Adrenal gland (tissue), 5 donors: Measurements from ENCODE around the gene TSHZ2.

Source experiments
- POLR2A ChIP-seq, 2 donors: fragments of 450-650 bp; IDR thresholded peaks; one replicate each; pipeline ENCODE4 v1.6.1; 2017; ENCODE audit warnings: antibody characterized with exemption in 2 of 2, mild to moderate bottlenecking in 2 of 2, moderate library complexity in 1 of 2
- TF ChIP-seq, protein P1 (sequence below), 6 experiments: fragments of 450-650 bp in 4 of 6; fragments of 200-600 bp in 2 of 6; sonication (generic) in 1 of 6; IDR thresholded peaks; 1 replicate in 5 of 6; 2 replicates in 1 of 6; pipeline versions ENCODE4 v1.5.1 to v1.8.0; 2016 to 2021; ENCODE audit warnings: antibody characterized with exemption in 6 of 6, mild to moderate bottlenecking in 2 of 6, moderate library complexity in 1 of 6
- donor health status: DM: no; HTN: no; CAD: no.

GRCh38 chr20:53425481-53425880 is 453.3 kb downstream of the TSHZ2 start:
- TF ChIP-seq, protein P1, sequence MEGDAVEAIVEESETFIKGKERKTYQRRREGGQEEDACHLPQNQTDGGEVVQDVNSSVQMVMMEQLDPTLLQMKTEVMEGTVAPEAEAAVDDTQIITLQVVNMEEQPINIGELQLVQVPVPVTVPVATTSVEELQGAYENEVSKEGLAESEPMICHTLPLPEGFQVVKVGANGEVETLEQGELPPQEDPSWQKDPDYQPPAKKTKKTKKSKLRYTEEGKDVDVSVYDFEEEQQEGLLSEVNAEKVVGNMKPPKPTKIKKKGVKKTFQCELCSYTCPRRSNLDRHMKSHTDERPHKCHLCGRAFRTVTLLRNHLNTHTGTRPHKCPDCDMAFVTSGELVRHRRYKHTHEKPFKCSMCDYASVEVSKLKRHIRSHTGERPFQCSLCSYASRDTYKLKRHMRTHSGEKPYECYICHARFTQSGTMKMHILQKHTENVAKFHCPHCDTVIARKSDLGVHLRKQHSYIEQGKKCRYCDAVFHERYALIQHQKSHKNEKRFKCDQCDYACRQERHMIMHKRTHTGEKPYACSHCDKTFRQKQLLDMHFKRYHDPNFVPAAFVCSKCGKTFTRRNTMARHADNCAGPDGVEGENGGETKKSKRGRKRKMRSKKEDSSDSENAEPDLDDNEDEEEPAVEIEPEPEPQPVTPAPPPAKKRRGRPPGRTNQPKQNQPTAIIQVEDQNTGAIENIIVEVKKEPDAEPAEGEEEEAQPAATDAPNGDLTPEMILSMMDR (IDR thresholded peaks at IDR 0.05): no peak
- no peak for TF ChIP-seq POLR2A (IDR thresholded peaks at IDR 0.05)
